ENCODE data around the gene TBC1D22B.

Gene TBC1D22B

GRCh38 chr6:37353761-37354525 lies 96.4 kb downstream of the TBC1D22B start, which contains the start of gene RNF8 (continued):
- TF ChIP-seq ZNF785 (tag by site-specific recombination; IDR thresholded peaks at IDR 0.05) (0 out of 2 replicates have a peak, but pooled peaks have one; percentile 47), ZNF248 (tag by site-specific recombination; IDR thresholded peaks at IDR 0.05) (no peak), BCL11A (tag by site-specific recombination; IDR thresholded peaks at IDR 0.05; ENCODE audit: low read depth) (no peak), KLF8 (tag by site-specific recombination; IDR thresholded peaks at IDR 0.05) (no peak; the same call in 1 of the 2 replicates), BCL6B (tag by site-specific recombination; IDR thresholded peaks at IDR 0.05) (no peak), PRDM2 (tag by site-specific recombination; IDR thresholded peaks at IDR 0.05; ENCODE audit: borderline replicate concordance) (no peak; the same call in 1 of the 2 replicates), ZNF184 (tag by site-specific recombination; IDR thresholded peaks at IDR 0.05) (no peak), ZNF660 (tag by site-specific recombination; IDR thresholded peaks at IDR 0.05) (peak; percentile 49), ZNF404 (tag by site-specific recombination; IDR thresholded peaks at IDR 0.05) (no peak), ZNF416 (tag by site-specific recombination; IDR thresholded peaks at IDR 0.05) (no peak), ZNF701 (tag by site-specific recombination; IDR thresholded peaks at IDR 0.05) (no peak), ZNF654 (tag by site-specific recombination; IDR thresholded peaks at IDR 0.05; ENCODE audit: low read depth) (no peak), ZNF211 (tag by site-specific recombination; IDR thresholded peaks at IDR 0.05; ENCODE audit: low read depth) (no peak), ZSCAN23 (tag by site-specific recombination; IDR thresholded peaks at IDR 0.05) (no peak), ZFP69B (tag by site-specific recombination; IDR thresholded peaks at IDR 0.05) (no peak), ZNF747 (tag by site-specific recombination; IDR thresholded peaks at IDR 0.05) (no peak), ZNF449 (tag by site-specific recombination; IDR thresholded peaks at IDR 0.05) (no peak), ZNF280C (tag by site-specific recombination; IDR thresholded peaks at IDR 0.05) (no peak), ZNF510 (tag by site-specific recombination; IDR thresholded peaks at IDR 0.05; ENCODE audit: insufficient replicate concordance) (no peak), SP3 (tag by site-specific recombination; IDR thresholded peaks at IDR 0.05) (peak; percentile 44), TCF7L2 (IDR thresholded peaks at IDR 0.05; ENCODE audit: borderline replicate concordance, low read depth, low read length) (no peak), ZNF521 (tag by site-specific recombination; IDR thresholded peaks at IDR 0.05) (no peak), FEZF1 (tag by site-specific recombination; IDR thresholded peaks at IDR 0.05) (no peak), ZBTB26 (tag by site-specific recombination; optimal IDR thresholded peaks at IDR 0.05) (peak; percentile 60), ZBTB6 (tag by site-specific recombination; IDR thresholded peaks at IDR 0.05) (no peak), ZNF629 (tag by site-specific recombination; IDR thresholded peaks at IDR 0.05) (peak; percentile 80), ZIC2 (tag by site-specific recombination; IDR thresholded peaks at IDR 0.05) (peak; percentile 97)

Measured in HEK293 (cell line).